Adrenal gland (tissue), 5 donors: ENCODE measurements around the gene EDEM1.

Experiments
- CTCF ChIP-seq, 6 experiments: fragments of 450-650 bp in 4 of 6; fragments of 200-600 bp in 2 of 6; sonication (generic) in 1 of 6; IDR thresholded peaks; 1 replicate in 5 of 6; 2 replicates in 1 of 6; pipeline versions ENCODE4 v1.5.1 to v1.8.0; 2016 to 2021; ENCODE audit warnings: antibody characterized with exemption in 6 of 6, mild to moderate bottlenecking in 2 of 6, moderate library complexity in 1 of 6
- POLR2A ChIP-seq, 2 donors: fragments of 450-650 bp; IDR thresholded peaks; one replicate each; pipeline ENCODE4 v1.6.1; 2017; ENCODE audit warnings: antibody characterized with exemption in 2 of 2, mild to moderate bottlenecking in 2 of 2, moderate library complexity in 1 of 2
- donor health status: DM: no; HTN: no; CAD: no.

GRCh38 chr3:5194801-5195509 is 7.4 kb downstream of the EDEM1 start:
- TF ChIP-seq CTCF (IDR thresholded peaks at IDR 0.05) (no peak), POLR2A (IDR thresholded peaks at IDR 0.05) (peak in 1 of 2 donors; percentile 55)
